Forelimb muscle (tissue), 1 donor: ENCODE measurements around the gene KCNE5. TPM values are rescaled to one million over a fixed set of nuclear protein-coding genes. Genes with fewer than 3 reads are reported as not detected.
"Not testable (repeated sequence)": the region's sequence is repeated elsewhere in the genome, so short reads cannot be mapped to it uniquely, and the experiment has no call there.

Experiments
- DNase-seq: peaks from one replicate; pipeline ENCODE4 v3.0.0-alpha.2; 2013; ENCODE audit warnings: low read depth
- polyA plus RNA-seq: library from polyadenylated mRNA; unstranded; fragments of 120-200 nt; gene quantifications from one replicate; pipeline ENCODE4 v1.2.1, GENCODE V29; 2013; ENCODE audit not compliant: insufficient read length

KCNE5 gene, protein sequence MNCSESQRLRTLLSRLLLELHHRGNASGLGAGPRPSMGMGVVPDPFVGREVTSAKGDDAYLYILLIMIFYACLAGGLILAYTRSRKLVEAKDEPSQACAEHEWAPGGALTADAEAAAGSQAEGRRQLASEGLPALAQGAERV
- polyA plus RNA-seq, result 61.0 TPM

- DNase-seq, result no peak
Measured at GRCh38 chrX:109624641-109625616, at the start of gene KCNE5. Gene KCNE5, minus strand, starts transcription at chrX:109625172. Its CDS starts 152 bp downstream, at chrX:109625020.

DNA sequence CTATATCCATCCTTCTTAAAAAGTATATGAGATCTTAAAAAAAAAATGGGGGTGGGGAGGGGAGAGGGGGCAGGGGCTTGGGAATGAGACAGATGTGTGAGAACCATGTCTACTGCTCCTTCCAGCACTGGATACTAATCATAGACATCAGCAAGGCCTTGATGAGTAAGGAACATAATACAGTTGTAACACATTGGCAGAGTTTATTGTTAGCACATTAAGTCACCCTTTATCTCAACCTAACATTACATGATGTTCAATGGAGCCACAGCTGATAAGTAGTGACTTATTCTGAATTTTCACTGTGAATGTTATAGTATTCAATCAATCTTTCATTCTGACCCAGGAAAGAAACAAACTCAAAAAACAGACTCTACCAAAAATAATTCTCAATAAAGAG lies 47.3 kb upstream of the KCNE5 start:
- no peak for DNase-seq

GRCh38 chrX:109671170-109671569 lies 46.2 kb upstream of the KCNE5 start:
- not testable (repeated sequence) for DNase-seq

DNA sequence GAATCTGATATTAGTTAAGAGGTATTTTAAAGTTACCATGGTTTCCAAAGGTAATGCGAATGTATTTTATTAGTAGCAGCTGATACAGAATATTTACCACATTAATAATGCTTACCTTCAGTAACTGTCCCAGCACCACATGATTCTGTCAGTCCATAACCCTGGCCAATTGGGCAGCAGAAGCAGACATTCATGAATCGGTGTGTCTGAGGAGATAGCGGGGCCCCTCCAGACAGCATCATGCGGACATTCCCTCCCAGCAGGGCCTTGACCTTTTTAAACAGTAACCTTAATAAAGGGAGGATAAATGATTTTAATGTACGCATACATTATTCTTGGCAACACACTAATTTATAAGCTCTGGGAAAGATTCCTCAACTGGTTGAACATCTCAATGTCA lies 43.0 kb upstream of the KCNE5 start:
- no peak for DNase-seq

GRCh38 chrX:109660435-109661143 lies 35.6 kb upstream of the KCNE5 start:
- no peak for DNase-seq

- no peak for DNase-seq
Measured at GRCh38 chrX:109658391-109658790, 33.4 kb upstream of the KCNE5 start.

GRCh38 chrX:109657364-109657763 lies 32.4 kb upstream of the KCNE5 start:
- not testable (repeated sequence) for DNase-seq

DNA sequence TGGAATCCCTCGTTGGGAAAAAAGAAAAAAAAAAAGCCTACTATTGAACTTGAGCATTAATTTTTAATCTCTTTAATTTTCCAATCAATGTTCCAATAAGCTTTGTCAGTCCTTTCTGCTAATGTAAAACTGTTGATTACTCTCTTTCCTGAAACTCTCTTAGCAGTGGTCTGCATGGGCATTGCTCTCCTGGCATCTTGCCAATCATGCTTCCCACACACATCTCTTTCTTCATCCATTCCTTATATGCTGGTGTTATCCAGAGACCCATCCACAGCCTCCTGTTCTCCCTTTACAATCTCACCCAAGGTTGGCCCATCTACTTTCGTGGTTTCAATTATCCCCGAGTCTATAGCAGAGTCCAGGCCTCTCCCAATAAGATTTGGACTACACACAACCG lies 31.8 kb upstream of the KCNE5 start:
- no peak for DNase-seq

DNA sequence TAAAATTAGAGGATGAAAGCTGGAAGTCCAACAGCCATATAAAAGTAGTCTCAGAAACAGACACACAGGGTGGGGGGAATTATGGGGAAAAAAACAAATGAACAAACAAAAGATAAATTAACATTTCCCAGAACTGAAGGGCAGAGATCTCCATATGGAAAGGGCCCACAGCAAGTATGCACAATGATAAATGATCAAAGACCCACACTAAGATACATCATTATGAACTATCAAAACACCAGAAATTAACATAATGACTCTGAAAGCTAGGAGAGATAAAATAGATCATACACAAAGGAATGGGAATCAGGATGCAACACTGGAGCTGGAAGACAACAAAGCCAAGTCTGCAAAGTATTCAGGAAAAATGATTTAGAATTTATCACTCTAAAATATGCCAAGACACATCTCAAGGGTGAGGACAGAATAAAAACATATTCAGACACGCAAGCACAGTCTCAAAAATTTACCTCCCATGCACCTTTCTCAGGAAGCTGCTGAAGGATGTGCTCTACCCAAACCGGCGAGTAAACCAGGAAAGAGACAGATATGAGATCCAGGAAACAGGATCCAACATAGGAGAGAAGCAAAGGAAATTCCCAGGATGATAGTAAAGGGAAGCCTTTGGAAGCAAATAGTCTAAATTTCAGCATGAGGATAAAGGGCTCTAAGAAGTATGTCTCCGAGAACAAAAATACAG lies 30.7 kb upstream of the KCNE5 start:
- DNase-seq, result no peak

- no peak for DNase-seq
Measured at GRCh38 chrX:109654516-109655109, 29.6 kb upstream of the KCNE5 start.

DNA sequence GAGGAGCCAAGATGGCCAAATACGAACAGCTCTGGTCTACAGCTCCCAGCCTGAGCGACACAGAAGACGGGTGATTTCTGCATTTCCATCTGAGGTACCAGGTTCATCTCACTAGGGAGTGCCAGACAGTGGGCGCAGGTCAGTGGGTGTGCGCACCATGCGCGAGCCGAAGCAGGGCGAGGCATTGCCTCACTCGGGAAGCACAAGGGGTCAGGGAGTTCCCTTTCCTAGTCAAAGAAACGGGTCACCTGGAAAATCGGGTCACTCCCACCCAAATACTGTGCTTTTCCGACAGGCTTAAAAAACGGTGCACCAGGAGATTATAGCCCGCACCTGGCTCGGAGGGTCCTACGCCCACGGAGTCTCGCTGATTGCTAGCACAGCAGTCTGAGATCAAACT lies 19.7 kb upstream of the KCNE5 start:
- not testable (repeated sequence) for DNase-seq

DNA sequence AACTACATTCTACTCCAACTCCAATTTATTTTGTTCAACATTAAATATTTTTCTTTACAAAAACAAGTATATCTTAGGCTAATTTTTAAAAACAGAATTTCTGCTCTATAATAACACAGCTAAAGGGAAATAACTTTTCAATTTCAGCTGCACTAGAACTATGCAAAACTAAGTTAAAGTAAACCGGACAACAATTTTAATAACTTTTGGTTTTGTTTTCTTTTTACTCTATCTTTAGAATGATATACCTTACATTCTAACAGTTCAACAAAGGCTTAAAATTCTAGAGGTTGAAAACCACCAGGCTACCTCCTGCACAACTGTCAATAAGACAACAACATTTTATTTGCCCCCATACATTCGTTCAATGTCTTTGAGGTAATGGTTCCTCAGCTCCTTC lies 18.7 kb upstream of the KCNE5 start:
- no peak for DNase-seq

- no peak for DNase-seq
Measured at GRCh38 chrX:109638158-109638557, 13.2 kb upstream of the KCNE5 start.

GRCh38 chrX:109637477-109637876 lies 12.5 kb upstream of the KCNE5 start:
- DNase-seq, result not testable (repeated sequence)

GRCh38 chrX:109635146-109635545 lies 10.2 kb upstream of the KCNE5 start:
- no peak for DNase-seq

DNA sequence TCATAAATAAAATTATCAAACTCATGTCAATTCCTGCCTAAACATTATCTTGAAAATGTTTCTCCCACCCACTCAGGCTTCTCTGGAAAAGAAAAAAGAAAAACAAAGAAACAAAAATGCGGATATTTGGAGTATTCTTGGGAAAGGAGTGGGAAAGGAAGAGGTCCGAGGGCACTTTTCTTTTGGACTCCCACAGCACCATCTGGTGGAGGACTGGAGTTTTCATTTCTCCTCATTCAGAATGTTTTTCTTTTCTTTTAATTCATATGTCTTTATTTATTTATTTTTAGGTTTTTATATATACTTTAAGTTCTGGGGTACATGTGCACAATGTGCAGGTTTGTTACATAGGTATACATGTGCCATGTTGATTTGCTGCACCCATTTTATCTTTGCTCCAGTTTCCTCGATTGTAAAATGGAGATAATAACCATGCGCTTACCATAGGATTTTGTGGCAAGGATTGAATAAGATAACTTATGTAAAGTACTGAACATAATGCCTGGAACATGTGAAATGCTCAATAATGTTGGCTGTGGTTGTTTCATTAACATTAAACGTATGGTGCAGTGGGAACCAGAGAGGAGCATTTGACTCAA lies 8.0 kb upstream of the KCNE5 start:
- no peak for DNase-seq

DNA sequence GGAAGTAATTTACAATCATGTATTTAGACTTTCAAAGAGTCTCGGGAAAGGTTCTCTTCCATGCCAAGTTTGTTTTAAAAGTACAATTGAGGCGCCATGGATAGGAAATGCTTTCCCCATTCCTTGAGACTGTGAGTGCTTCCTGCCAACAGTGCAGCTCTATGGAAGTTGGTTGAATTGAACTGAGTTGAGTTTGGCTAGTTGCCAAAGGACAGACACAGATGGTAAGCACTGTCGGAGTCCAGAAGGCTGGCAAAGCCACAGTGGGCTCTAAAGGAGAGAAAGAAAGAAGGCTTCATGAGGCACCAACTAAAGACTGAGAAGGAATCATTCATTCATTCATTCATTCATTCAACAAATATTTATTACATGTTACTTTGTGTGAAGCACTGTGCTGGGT lies 4.3 kb upstream of the KCNE5 start:
- no peak for DNase-seq

DNA sequence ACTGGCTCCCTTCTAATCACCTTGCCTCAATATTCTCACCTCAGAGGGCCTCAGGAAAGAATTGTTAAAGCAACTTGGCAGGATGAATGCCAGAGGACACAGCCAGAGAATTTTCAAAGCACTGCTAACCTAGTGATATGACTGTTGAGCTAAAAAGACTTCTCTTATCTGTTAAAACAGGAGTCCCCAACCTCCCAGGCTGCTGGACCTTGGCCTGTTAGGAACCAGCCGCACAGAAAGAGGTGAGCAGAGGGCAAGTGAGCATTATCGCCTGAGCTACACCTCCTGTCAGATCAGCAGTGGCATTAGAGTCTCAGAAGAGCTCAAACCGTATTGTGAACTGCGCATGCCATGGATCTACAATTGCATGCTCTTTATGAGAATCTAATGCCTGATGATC lies 1.7 kb upstream of the KCNE5 start:
- DNase-seq, result no peak

DNA sequence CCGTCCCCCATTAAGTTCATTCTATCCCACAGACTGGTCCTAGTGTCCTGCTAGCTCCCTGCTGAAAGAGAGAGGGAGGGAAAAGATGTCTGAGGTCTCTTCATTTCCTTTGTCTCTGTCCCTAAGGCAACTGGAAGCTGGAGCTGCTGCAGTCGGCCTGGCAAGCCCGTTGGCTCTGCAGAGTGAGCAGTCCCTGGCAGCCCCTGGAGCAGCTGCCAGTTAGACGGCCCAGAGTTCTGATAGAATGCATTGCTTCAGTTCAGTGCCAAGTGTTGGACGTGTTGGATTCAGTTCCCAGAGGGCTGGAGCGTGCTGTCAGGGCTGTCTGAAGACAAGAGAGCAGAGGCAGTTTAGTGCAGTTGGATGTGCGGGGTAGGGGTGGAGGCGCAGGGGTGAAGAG lies 975 bp downstream of the KCNE5 start:
- no peak for DNase-seq

- no peak for DNase-seq
Measured at GRCh38 chrX:109622270-109622669, 2.7 kb downstream of the KCNE5 start.

- no peak for DNase-seq
Measured at GRCh38 chrX:109619771-109620170, 5.2 kb downstream of the KCNE5 start.
